Activated naive CD8-positive, alpha-beta T cell (primary cell): ENCODE data around the gene PHEX.
"Not testable (repeated sequence)": the region's sequence is repeated elsewhere in the genome, so short reads cannot be mapped to it uniquely, and the experiment has no call there.

ENCODE experiments used
- H3K27ac Mint-ChIP-seq: one replicate; pipeline ENCODE4 v1.8.0; 2021; ENCODE audit warnings: mixed read lengths
- H3K27me3 Mint-ChIP-seq: one replicate; pipeline ENCODE4 v1.8.0; 2021; ENCODE audit warnings: mixed read lengths
- H3K36me3 Mint-ChIP-seq: one replicate; pipeline ENCODE4 v1.8.0; 2021; ENCODE audit warnings: mixed read lengths
- H3K4me1 Mint-ChIP-seq: one replicate; pipeline ENCODE4 v1.8.0; 2021; ENCODE audit warnings: low read depth, mixed read lengths
- H3K4me3 Mint-ChIP-seq: one replicate; pipeline ENCODE4 v1.8.0; 2021; ENCODE audit warnings: mild to moderate bottlenecking, mixed read lengths
- H3K9me3 Mint-ChIP-seq: one replicate; pipeline ENCODE4 v1.8.0; 2021; ENCODE audit warnings: low read depth, mixed read lengths

PHEX gene

GRCh38 chrX:22248401-22248800, 216.3 kb downstream of the PHEX start:
- H3K27me3 Mint-ChIP-seq = no peaks in the 10 kb centered on the region
- no peak overlapping the region for H3K4me3 Mint-ChIP-seq
- no peaks in the 10 kb centered on the region for H3K36me3 Mint-ChIP-seq
- no peaks in the 10 kb centered on the region for H3K4me1 Mint-ChIP-seq
- no peak overlapping the region for H3K27ac Mint-ChIP-seq
- H3K9me3 Mint-ChIP-seq = no peaks in the 10 kb centered on the region

GRCh38 chrX:22249371-22249770, 217.2 kb downstream of the PHEX start:
- Mint-ChIP-seq H3K4me3 (no peak overlapping the region), H3K27ac (no peak overlapping the region), H3K4me1 (no peaks in the 10 kb centered on the region), H3K9me3 (no peaks in the 10 kb centered on the region), H3K36me3 (no peaks in the 10 kb centered on the region), H3K27me3 (no peaks in the 10 kb centered on the region)

- Mint-ChIP-seq H3K36me3 (no peaks in the 10 kb centered on the region), H3K27ac (no peak overlapping the region), H3K4me3 (no peak overlapping the region), H3K27me3 (peaks cover 2% of the 10 kb centered on the region), H3K4me1 (no peaks in the 10 kb centered on the region), H3K9me3 (no peaks in the 10 kb centered on the region)
Observed at GRCh38 chrX:22268706-22269105, 236.6 kb downstream of the PHEX start.

- Mint-ChIP-seq H3K36me3 (no peaks in the 10 kb centered on the region), H3K4me3 (no peak within 1 kb of the TSS), H3K9me3 (no peaks in the 10 kb centered on the region), H3K27ac (no peak within 1 kb of the TSS), H3K27me3 (no peaks in the 10 kb centered on the region), H3K4me1 (no peaks in the 10 kb centered on the region)
Observed at GRCh38 chrX:22272613-22273012, 240.5 kb downstream of the PHEX start, which contains the start of gene CBLL2. Gene CBLL2, plus strand, starts transcription at chrX:22272913. Its CDS starts 79 bp downstream, at chrX:22272992.

GRCh38 chrX:22273714-22274317, 241.7 kb downstream of the PHEX start:
- H3K9me3 Mint-ChIP-seq = no peaks in the 10 kb centered on the region
- no peaks in the 10 kb centered on the region for H3K36me3 Mint-ChIP-seq
- H3K4me3 Mint-ChIP-seq = no peak overlapping the region
- no peaks in the 10 kb centered on the region for H3K27me3 Mint-ChIP-seq
- no peak overlapping the region for H3K27ac Mint-ChIP-seq
- H3K4me1 Mint-ChIP-seq = no peaks in the 10 kb centered on the region

DNA sequence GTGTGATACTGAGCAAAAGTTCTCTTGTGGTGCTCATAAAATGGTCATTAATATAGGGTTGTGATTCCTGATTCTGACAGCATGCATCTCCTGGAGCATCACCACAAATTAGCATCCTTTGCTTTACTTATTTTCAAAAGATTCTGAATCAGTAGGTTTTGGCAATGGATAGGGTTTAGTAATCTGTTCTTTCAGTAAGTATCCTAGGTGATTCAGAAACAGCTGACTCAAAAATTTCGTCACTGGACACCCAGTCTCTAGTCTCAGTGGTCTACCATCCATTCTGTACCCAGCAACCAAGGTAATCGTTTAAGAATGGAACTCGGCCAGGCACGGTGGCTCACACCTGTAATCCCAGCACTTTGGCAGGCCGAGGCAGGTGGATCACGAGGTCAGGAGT, 244.7 kb downstream of the PHEX start:
- no peaks in the 10 kb centered on the region for H3K36me3 Mint-ChIP-seq
- H3K9me3 Mint-ChIP-seq = no peaks in the 10 kb centered on the region
- H3K27ac Mint-ChIP-seq = no peak overlapping the region
- no peaks in the 10 kb centered on the region for H3K27me3 Mint-ChIP-seq
- H3K4me3 Mint-ChIP-seq = no peak overlapping the region
- no peaks in the 10 kb centered on the region for H3K4me1 Mint-ChIP-seq

DNA sequence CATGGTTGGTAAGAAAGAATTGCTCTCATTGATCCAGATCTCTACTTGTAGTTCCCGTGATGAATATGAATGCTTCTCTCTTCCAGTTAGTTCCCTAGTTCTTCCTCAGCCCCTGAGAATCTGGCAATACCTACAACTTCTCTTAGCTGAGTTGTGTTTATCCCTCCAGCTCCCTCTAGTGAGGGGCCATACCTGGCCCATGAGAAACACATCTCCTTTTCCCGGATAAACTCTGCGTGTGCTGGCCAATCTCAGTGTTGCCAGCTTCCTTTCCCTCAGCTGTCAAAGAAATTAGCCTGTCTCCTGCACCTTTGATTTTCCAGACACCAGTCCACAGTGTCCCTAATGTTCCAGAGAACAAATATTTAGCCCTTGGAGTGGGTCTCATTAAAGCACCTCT, 246.2 kb downstream of the PHEX start:
- Mint-ChIP-seq H3K27ac (no peak overlapping the region), H3K4me1 (no peaks in the 10 kb centered on the region), H3K36me3 (no peaks in the 10 kb centered on the region), H3K9me3 (no peaks in the 10 kb centered on the region), H3K27me3 (no peaks in the 10 kb centered on the region), H3K4me3 (no peak overlapping the region)

GRCh38 chrX:22289209-22289608, 257.1 kb downstream of the PHEX start:
- not testable (repeated sequence) for H3K36me3 Mint-ChIP-seq, H3K27ac Mint-ChIP-seq, H3K4me1 Mint-ChIP-seq, H3K9me3 Mint-ChIP-seq, H3K27me3 Mint-ChIP-seq, H3K4me3 Mint-ChIP-seq

GRCh38 chrX:22296871-22297270, 264.7 kb downstream of the PHEX start:
- Mint-ChIP-seq H3K36me3 (no peaks in the 10 kb centered on the region), H3K4me1 (no peaks in the 10 kb centered on the region), H3K27ac (no peak overlapping the region), H3K27me3 (peaks cover 1% of the 10 kb centered on the region), H3K9me3 (no peaks in the 10 kb centered on the region), H3K4me3 (no peak overlapping the region)

- no peaks in the 10 kb centered on the region for H3K4me1 Mint-ChIP-seq
- no peak overlapping the region for H3K4me3 Mint-ChIP-seq
- peaks cover 4% of the 10 kb centered on the region for H3K27me3 Mint-ChIP-seq
- no peak overlapping the region for H3K27ac Mint-ChIP-seq
- H3K9me3 Mint-ChIP-seq = no peaks in the 10 kb centered on the region
- H3K36me3 Mint-ChIP-seq = no peaks in the 10 kb centered on the region
Observed at GRCh38 chrX:22300130-22300529, 268.0 kb downstream of the PHEX start.
